Left ventricle myocardium inferior (tissue), 1 donor: Measurements from ENCODE around the gene DACH1. TPM values are rescaled to one million over a fixed set of nuclear protein-coding genes. Genes with fewer than 3 reads are reported as not detected.

ENCODE experiments used
- DNase-seq: peaks from one replicate; pipeline ENCODE4 v3.0.0-alpha.2; 2020
- H3K27ac ChIP-seq: fragments of 200-600 bp; replicated peaks from 2 replicates; pipeline ENCODE4 v1.8.0; 2021
- H3K27me3 ChIP-seq: fragments of 200-600 bp; 2 replicates; pipeline ENCODE4 v1.8.0; 2021; ENCODE audit warnings: low read depth
- H3K36me3 ChIP-seq: fragments of 200-600 bp; 2 replicates; pipeline ENCODE4 v1.8.0; 2021
- H3K4me1 ChIP-seq: fragments of 200-600 bp; 2 replicates; pipeline ENCODE4 v1.8.0; 2021
- H3K4me3 ChIP-seq: fragments of 200-600 bp; 2 replicates; pipeline ENCODE4 v1.8.0; 2021; ENCODE audit warnings: mild to moderate bottlenecking, moderate library complexity
- H3K9me3 ChIP-seq: fragments of 200-600 bp; replicated peaks from 2 replicates; pipeline ENCODE4 v1.8.0; 2021
- intact Hi-C: fragments of 100-400 bp; cut with micrococcal nuclease; formaldehyde crosslinking; loops from one replicate; pipeline ENCODE4 v1.11.0; 2022
- total RNA-seq: library from RNA; stranded (reverse); fragmentation: NEBNext Ultra II Directional; extraction: Animal tissue kit (Norgen Biotek cat#: 25700); gene quantifications from one replicate; pipeline ENCODE4 v1.2.1, GENCODE V29; 2021
- TF ChIP-seq, protein P1 (sequence below): fragments of 200-600 bp; IDR thresholded peaks from 2 replicates; pipeline ENCODE4 v1.8.0; 2021; ENCODE audit warnings: antibody characterized with exemption, mild to moderate bottlenecking, borderline replicate concordance
- donor health status: DM: no; HTN: yes; CAD: no; lungs with severe emphysema.

The DACH1 gene
- total RNA-seq, 1 donor from 2014 or later, result 3.4 TPM

DNA sequence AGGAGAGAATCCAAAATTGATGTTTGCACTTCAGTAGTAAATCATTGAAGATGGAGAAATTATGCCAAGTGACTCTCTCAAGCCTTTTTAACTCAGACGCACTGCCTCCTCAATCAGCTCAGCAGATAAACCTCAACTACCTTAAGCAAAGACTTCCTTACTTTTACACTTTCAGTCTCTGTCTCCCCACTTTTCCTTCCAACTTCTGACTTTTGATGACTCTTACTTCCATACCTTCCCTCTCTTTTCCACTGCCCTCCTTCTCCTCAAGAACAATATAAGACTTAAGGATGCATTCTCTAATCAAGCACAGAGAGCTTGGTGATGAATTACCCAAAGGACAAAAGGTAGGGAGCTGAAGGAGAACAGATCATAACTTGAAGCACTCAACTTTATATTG is 4.8 kb upstream of the DACH1 start:
- H3K27me3 ChIP-seq, result peaks cover 18% of the 10 kb centered on the region
- no peak for DNase-seq
- no peaks in the 10 kb centered on the region for H3K9me3 ChIP-seq
- no peak overlapping the region for H3K27ac ChIP-seq
- peaks cover 8% of the 10 kb centered on the region for H3K4me1 ChIP-seq
- no peak overlapping the region for H3K4me3 ChIP-seq
- no peaks in the 10 kb centered on the region for H3K36me3 ChIP-seq
- TF ChIP-seq, protein P1, sequence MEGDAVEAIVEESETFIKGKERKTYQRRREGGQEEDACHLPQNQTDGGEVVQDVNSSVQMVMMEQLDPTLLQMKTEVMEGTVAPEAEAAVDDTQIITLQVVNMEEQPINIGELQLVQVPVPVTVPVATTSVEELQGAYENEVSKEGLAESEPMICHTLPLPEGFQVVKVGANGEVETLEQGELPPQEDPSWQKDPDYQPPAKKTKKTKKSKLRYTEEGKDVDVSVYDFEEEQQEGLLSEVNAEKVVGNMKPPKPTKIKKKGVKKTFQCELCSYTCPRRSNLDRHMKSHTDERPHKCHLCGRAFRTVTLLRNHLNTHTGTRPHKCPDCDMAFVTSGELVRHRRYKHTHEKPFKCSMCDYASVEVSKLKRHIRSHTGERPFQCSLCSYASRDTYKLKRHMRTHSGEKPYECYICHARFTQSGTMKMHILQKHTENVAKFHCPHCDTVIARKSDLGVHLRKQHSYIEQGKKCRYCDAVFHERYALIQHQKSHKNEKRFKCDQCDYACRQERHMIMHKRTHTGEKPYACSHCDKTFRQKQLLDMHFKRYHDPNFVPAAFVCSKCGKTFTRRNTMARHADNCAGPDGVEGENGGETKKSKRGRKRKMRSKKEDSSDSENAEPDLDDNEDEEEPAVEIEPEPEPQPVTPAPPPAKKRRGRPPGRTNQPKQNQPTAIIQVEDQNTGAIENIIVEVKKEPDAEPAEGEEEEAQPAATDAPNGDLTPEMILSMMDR, result no peak
- intact Hi-C loops, result no loop called here

DNA sequence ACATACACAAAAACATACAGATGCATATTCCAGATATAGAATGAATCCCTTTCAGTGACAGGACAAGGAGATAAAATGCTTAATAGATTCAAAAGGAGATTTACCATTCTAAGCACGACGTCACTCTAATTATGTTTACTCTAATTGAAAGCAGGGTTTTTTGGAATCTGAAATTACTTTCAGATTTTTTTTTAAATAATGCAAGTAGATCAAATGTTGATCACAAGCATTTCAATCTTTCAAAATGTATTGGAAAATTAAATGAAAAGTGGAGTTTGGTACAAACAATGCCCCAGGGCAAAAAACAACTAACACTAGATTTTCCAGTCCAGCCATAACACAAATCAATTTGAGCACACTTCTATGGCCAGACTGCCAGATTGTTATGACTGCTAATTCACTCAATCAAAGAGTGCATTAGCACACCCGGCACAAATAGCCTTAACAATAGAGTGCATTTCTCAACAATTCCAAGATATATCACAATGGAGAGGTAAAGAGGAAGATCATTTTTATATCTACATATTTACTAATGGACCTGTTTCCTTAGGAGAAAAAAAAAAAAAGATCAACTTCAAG is 4.3 kb upstream of the DACH1 start:
- TF ChIP-seq, protein P1, result no peak
- H3K9me3 ChIP-seq, result no peaks in the 10 kb centered on the region
- no peak for DNase-seq
- intact Hi-C loops, result no loop called here
- H3K4me3 ChIP-seq, result no peak overlapping the region
- H3K27ac ChIP-seq, result no peak overlapping the region
- H3K36me3 ChIP-seq, result no peaks in the 10 kb centered on the region
- peaks cover 12% of the 10 kb centered on the region for H3K4me1 ChIP-seq
- peaks cover 18% of the 10 kb centered on the region for H3K27me3 ChIP-seq

DNA sequence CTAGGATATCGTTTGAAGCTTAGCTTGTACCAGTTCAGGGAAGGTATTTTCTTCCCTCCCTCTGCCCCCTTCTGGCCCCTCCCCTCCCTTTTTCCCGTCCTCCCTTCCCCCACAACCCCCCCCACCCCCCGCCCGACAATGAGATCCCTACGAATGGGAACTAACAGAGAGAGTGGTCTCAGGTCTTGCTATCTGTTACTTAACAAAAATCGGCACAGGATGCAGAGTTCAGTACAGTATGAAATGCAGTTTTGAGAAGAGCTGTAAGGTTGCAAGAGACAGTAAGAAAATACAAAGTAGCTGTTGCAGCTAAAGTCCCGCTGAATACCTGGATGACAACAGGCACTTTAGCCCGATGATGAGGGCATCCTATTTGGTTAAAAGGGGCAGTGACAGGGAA is 3.1 kb upstream of the DACH1 start:
- Histone ChIP-seq H3K27me3 (peaks cover 29% of the 10 kb centered on the region), H3K27ac (no peak overlapping the region), H3K4me1 (peaks cover 23% of the 10 kb centered on the region), H3K9me3 (no peaks in the 10 kb centered on the region), H3K36me3 (no peaks in the 10 kb centered on the region), H3K4me3 (no peak overlapping the region)
- TF ChIP-seq, protein P1, result no peak
- intact Hi-C loops, result no loop called here
- no peak for DNase-seq

DNA sequence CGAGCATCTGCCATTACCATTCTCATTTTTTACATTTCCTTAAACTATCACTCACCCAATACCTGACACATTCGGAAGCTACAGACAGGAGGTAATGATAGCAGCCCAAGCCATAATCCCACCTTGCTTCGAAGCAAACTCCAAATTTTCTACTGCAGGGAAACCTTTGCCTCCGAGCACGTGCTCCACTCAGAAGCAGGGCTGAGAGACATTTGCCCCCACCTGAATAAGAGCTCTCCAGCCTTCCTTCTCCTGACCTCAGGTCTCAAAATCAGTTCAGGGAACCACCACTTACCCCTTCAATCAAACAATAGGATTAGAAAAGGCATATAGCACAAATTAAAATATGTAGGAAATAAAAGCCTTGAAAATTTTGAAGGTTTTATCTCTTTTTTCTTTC is 2.3 kb upstream of the DACH1 start:
- intact Hi-C loops, result no loop called here
- no peak overlapping the region for H3K27ac ChIP-seq
- H3K9me3 ChIP-seq, result no peaks in the 10 kb centered on the region
- H3K27me3 ChIP-seq, result peaks cover 37% of the 10 kb centered on the region
- TF ChIP-seq, protein P1, result no peak
- DNase-seq, result no peak
- no peaks in the 10 kb centered on the region for H3K36me3 ChIP-seq
- no peak overlapping the region for H3K4me3 ChIP-seq
- H3K4me1 ChIP-seq, result peaks cover 31% of the 10 kb centered on the region

DNA sequence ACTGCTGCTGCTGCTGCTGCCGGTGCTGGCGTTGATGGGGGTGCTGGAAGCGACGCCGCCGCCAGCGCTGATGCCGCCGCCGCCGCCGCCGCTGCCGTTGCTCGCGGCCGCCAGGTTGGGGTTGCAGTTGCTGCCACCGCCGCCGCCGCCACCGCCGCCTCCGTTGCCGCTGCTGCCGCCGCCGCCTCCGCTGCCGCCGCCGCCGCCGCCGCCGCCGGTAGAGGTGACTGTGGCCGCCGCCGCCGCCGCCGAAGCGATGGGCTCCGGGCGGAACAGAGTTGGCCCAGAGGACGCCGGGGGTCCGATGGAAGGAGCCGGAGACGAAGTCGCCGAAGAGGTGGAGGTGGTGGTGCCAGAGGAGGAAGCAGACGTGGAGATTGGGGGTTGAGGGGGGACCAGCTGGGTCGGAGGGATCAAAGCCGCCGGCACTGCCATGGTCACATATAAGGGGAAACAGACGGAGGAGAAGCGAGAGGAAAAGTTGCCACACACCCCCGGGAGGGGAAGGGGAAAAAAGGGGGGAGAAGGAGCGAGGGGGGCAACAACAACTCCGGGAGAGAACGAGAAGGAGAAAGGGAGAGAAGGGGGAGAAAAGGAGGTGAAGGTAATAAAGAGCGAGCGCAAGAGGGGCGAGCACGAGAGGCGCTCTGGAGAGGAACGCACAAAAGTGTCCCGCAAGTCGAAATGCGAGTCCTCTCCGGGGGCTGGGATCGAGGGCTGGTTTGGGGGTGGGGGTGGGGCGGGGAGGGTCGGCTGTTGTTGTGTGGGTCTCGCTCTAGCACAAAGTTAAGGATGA is 471 bp downstream of the DACH1 start:
- Histone ChIP-seq H3K27ac (peak overlapping the region; percentile 85), H3K4me1 (peaks cover 35% of the 10 kb centered on the region), H3K27me3 (peaks cover 46% of the 10 kb centered on the region), H3K9me3 (no peaks in the 10 kb centered on the region), H3K4me3 (peak overlapping the region; percentile 78), H3K36me3 (no peaks in the 10 kb centered on the region)
- TF ChIP-seq, protein P1, result no peak
- DNase-seq, result peak; percentile 31
- intact Hi-C loops, result no loop called here
